HFFc6 (cell line): ENCODE data around the gene CEP131. TPM values are rescaled to one million over a fixed set of nuclear protein-coding genes. Genes with fewer than 3 reads are reported as not detected.
A peak's percentile ranks its signal among the peaks of the same experiment; 100 is the strongest.

ENCODE experiments used
- DNase-seq: peaks from one replicate; pipeline ENCODE4 v3.0.0-alpha.2; 2018
- H3K27ac Mint-ChIP-seq: 2 replicates; pipeline ENCODE4 v1.8.0; 2020; ENCODE audit warnings: mild to moderate bottlenecking, mixed read lengths
- H3K27me3 Mint-ChIP-seq: 2 replicates; pipeline ENCODE4 v1.8.0; 2021; ENCODE audit warnings: mild to moderate bottlenecking, moderate library complexity, mixed read lengths; ENCODE audit not compliant: insufficient read depth
- H3K36me3 Mint-ChIP-seq: 2 replicates; pipeline ENCODE4 v1.8.0; 2021; ENCODE audit warnings: low read depth, mixed read lengths
- H3K4me1 Mint-ChIP-seq: 2 replicates; pipeline ENCODE4 v1.8.0; 2020; ENCODE audit warnings: low read depth, mixed read lengths
- H3K4me3 Mint-ChIP-seq: 2 replicates; pipeline ENCODE4 v1.8.0; 2020; ENCODE audit warnings: mild to moderate bottlenecking, moderate library complexity, mixed read lengths
- H3K9me3 Mint-ChIP-seq: 2 replicates; pipeline ENCODE4 v1.8.0; 2020; ENCODE audit warnings: mild to moderate bottlenecking, mixed read lengths
- total RNA-seq, 6 experiments: library from RNA; stranded (reverse); fragmentation: NEBNext Ultra II Directional; extraction: Animal tissue kit (Norgen Biotek cat#: 25700); gene quantifications; 2 replicates in 1 of 6; 3 replicates in 5 of 6; pipeline ENCODE4 v1.2.3, GENCODE V29; 2021
- TF ChIP-seq, protein P1 (sequence below): fragments of 200-600 bp; sonication (generic); IDR thresholded peaks from 2 replicates; pipeline ENCODE4 v1.5.0; 2021; ENCODE audit warnings: antibody characterized with exemption, mild to moderate bottlenecking

CEP131 gene
- total RNA-seq, 6 experiments from 2014 or later, result 8.3 to 13.2 (median 10.7) TPM

DNA sequence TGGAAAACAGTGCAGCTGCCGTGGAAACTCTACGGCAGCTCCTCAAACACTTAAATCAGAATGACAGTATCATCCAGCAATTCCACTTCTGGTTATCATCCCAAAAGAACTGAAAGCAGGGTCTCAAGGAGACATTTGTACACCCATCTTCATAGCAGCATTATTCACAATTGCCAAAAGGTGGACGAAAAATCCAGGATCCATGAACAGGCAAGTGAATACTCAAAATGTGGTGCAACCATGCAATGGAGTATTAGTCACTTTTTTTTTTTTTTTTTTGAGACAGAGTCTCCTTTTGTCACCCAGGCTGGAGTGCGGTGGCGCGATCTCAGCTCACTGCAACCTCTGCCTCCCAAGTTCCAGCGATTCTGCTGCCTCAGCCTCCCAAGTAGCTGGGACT is 46.1 kb downstream of the CEP131 start:
- TF ChIP-seq, protein P1, sequence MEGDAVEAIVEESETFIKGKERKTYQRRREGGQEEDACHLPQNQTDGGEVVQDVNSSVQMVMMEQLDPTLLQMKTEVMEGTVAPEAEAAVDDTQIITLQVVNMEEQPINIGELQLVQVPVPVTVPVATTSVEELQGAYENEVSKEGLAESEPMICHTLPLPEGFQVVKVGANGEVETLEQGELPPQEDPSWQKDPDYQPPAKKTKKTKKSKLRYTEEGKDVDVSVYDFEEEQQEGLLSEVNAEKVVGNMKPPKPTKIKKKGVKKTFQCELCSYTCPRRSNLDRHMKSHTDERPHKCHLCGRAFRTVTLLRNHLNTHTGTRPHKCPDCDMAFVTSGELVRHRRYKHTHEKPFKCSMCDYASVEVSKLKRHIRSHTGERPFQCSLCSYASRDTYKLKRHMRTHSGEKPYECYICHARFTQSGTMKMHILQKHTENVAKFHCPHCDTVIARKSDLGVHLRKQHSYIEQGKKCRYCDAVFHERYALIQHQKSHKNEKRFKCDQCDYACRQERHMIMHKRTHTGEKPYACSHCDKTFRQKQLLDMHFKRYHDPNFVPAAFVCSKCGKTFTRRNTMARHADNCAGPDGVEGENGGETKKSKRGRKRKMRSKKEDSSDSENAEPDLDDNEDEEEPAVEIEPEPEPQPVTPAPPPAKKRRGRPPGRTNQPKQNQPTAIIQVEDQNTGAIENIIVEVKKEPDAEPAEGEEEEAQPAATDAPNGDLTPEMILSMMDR, result peak; percentile 27; the same call in 1 of the 2 replicates
- no peak overlapping the region for H3K27ac Mint-ChIP-seq
- H3K9me3 Mint-ChIP-seq, result peaks cover 15% of the 10 kb centered on the region
- H3K27me3 Mint-ChIP-seq, result peaks cover 8% of the 10 kb centered on the region
- H3K36me3 Mint-ChIP-seq, result peaks cover 15% of the 10 kb centered on the region
- peaks cover 9% of the 10 kb centered on the region for H3K4me1 Mint-ChIP-seq
- no peak for DNase-seq
- no peak overlapping the region for H3K4me3 Mint-ChIP-seq

- Mint-ChIP-seq H3K27me3 (peaks cover 5% of the 10 kb centered on the region), H3K9me3 (peaks cover 15% of the 10 kb centered on the region), H3K4me3 (no peak overlapping the region), H3K36me3 (peaks cover 15% of the 10 kb centered on the region), H3K4me1 (peaks cover 9% of the 10 kb centered on the region), H3K27ac (no peak overlapping the region)
- TF ChIP-seq, protein P1, result no peak
- DNase-seq, result peak; percentile 5
These were observed 49.0 kb downstream of the CEP131 start for GRCh38 chr17:81173762-81174155.

- no peak for DNase-seq
- Mint-ChIP-seq H3K27ac (no peak overlapping the region), H3K27me3 (peaks cover 5% of the 10 kb centered on the region), H3K4me3 (no peak overlapping the region), H3K4me1 (peaks cover 9% of the 10 kb centered on the region), H3K36me3 (peaks cover 15% of the 10 kb centered on the region), H3K9me3 (peaks cover 15% of the 10 kb centered on the region)
- TF ChIP-seq, protein P1, result no peak
These were observed 49.6 kb downstream of the CEP131 start for GRCh38 chr17:81173052-81173761.

- TF ChIP-seq, protein P1, result no peak
- Mint-ChIP-seq H3K27me3 (peaks cover 12% of the 10 kb centered on the region), H3K36me3 (peaks cover 15% of the 10 kb centered on the region), H3K4me1 (peaks cover 9% of the 10 kb centered on the region), H3K27ac (no peak overlapping the region), H3K9me3 (peaks cover 15% of the 10 kb centered on the region), H3K4me3 (no peak overlapping the region)
- DNase-seq, result no peak
These were observed 50.8 kb downstream of the CEP131 start for GRCh38 chr17:81171941-81172340.

DNA sequence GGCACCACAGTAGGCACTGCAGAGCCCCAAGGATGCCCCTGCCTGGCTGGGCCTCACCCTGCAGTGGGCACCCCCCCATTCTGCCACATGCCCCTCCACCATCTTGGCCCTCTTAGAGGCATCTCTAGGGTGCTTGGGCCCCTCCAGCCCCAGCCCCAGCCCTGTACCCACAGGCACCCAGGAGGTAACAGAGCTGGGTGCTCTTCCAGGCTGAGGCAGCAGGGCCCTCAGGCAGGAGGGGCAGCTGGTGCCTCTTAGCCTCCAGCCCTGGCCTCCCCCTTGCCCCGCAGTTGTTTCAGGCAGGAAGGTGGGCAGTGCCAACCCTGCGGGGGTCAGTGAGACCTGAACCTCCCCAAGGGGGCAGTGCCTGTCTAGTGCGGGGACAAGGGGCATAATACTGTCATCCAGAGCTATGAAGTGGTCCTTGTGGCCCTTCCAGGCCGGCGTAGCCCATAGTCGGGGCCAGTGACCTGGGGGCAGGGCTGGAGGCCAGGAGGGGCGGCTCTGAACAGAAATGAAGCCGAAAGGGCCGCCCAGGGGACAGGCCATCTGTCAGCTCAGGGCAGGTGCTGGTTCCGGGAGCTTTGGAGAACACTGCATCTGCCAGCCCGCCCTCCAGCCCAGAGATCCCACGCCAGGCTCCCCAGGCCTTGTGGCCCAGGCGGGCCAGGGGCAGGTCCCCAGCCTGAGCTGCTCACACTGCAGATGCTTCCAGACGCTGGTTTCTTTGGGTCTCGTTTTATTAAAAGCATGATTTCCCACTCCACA is 51.9 kb downstream of the CEP131 start:
- Mint-ChIP-seq H3K4me3 (no peak overlapping the region), H3K9me3 (peaks cover 15% of the 10 kb centered on the region), H3K36me3 (peaks cover 15% of the 10 kb centered on the region), H3K27ac (no peak overlapping the region), H3K27me3 (peaks cover 14% of the 10 kb centered on the region), H3K4me1 (peaks cover 9% of the 10 kb centered on the region)
- DNase-seq, result no peak
- TF ChIP-seq, protein P1, result no peak
